CD14-positive monocyte (primary cell): Measurements from ENCODE around the gene OSTF1. TPM values are rescaled to one million over a fixed set of nuclear protein-coding genes. Genes with fewer than 3 reads are reported as not detected.

Experiments
- DNase-seq, 3 donors: peaks; one replicate each; pipeline ENCODE4 v3.0.0-alpha.2; 2011 to 2022
- H2AFZ ChIP-seq: 2 replicates; pipeline ENCODE4 v1.6.0; 2012; ENCODE audit warnings: mild to moderate bottlenecking, low read depth, low read length, inconsistent platforms; ENCODE audit not compliant: insufficient read depth, poor library complexity, severe bottlenecking
- H3K27ac ChIP-seq, 2 donors: 1 replicate in 1 of 2; 2 replicates in 1 of 2; pipeline ENCODE4 v1.5.1; 2012 to 2013; ENCODE audit warnings: low read length in 2 of 2, control low read depth in 1 of 2, inconsistent platforms in 1 of 2, low read depth in 1 of 2, mild to moderate bottlenecking in 1 of 2
- H3K27me3 ChIP-seq, 2 donors: one replicate each; pipeline versions ENCODE4 v1.6.0 to v1.6.1; 2011 to 2013; ENCODE audit warnings: low read length in 2 of 2; ENCODE audit not compliant: control insufficient read depth in 2 of 2, insufficient read depth in 2 of 2
- H3K36me3 ChIP-seq, 2 donors: replicated peaks in 1 of 2; 1 replicate in 1 of 2; 2 replicates in 1 of 2; pipeline versions ENCODE4 v1.5.1 to v1.6.1; 2012 to 2013; ENCODE audit warnings: low read length in 2 of 2, control low read depth in 1 of 2, inconsistent platforms in 1 of 2, mild to moderate bottlenecking in 1 of 2; ENCODE audit not compliant: insufficient read depth in 2 of 2, control insufficient read depth in 1 of 2
- H3K4me1 ChIP-seq, 2 donors: 1 replicate in 1 of 2; 2 replicates in 1 of 2; pipeline versions ENCODE4 v1.5.1 to v1.6.1; 2012 to 2013; ENCODE audit warnings: low read length in 2 of 2, control low read depth in 1 of 2, inconsistent platforms in 1 of 2, mild to moderate bottlenecking in 1 of 2, moderate library complexity in 1 of 2; ENCODE audit not compliant: insufficient read depth in 2 of 2, control insufficient read depth in 1 of 2
- H3K4me2 ChIP-seq: replicated peaks from 2 replicates; pipeline ENCODE3; 2012; ENCODE audit warnings: low read length, moderate library complexity, mild to moderate bottlenecking; ENCODE audit not compliant: poor library complexity, severe bottlenecking; ENCODE audit errors: extremely low read depth
- H3K4me3 ChIP-seq, 3 experiments: fragments of 200-600 bp in 1 of 3; sonication (generic) in 1 of 3; replicated peaks in 1 of 3; 1 replicate in 2 of 3; 2 replicates in 1 of 3; pipeline ENCODE4 v1.5.1; 2011 to 2013; ENCODE audit warnings: low read length in 3 of 3, mild to moderate bottlenecking in 3 of 3, control low read depth in 2 of 3, low read depth in 2 of 3, inconsistent platforms in 1 of 3, moderate library complexity in 1 of 3
- H3K79me2 ChIP-seq: 2 replicates; pipeline ENCODE4 v1.6.0; 2012; ENCODE audit warnings: mild to moderate bottlenecking, control low read depth, inconsistent platforms, low read length, moderate library complexity; ENCODE audit not compliant: insufficient read depth
- H3K9ac ChIP-seq: 2 replicates; pipeline ENCODE4 v1.6.0; 2017; ENCODE audit warnings: low read length, mild to moderate bottlenecking; ENCODE audit not compliant: insufficient read depth, poor library complexity, severe bottlenecking
- H3K9me3 ChIP-seq, 2 donors: replicated peaks in 1 of 2; 1 replicate in 1 of 2; 2 replicates in 1 of 2; pipeline versions ENCODE4 v1.5.1 to v1.6.1; 2012 to 2013; ENCODE audit warnings: low read length in 2 of 2, control low read depth in 1 of 2; ENCODE audit not compliant: control insufficient read depth in 1 of 2, insufficient read depth in 1 of 2
- H4K20me1 ChIP-seq: 2 replicates; pipeline ENCODE4 v1.6.0; 2012; ENCODE audit warnings: mild to moderate bottlenecking, low read length, control low read depth, moderate library complexity; ENCODE audit not compliant: insufficient read depth
- H3K27ac Mint-ChIP-seq, 7 donors: one replicate each; pipeline ENCODE4 v1.8.0; 2020; ENCODE audit warnings: mild to moderate bottlenecking in 7 of 7, mixed read lengths in 7 of 7, moderate library complexity in 6 of 7, inconsistent platforms in 2 of 7
- H3K27me3 Mint-ChIP-seq, 3 donors: one replicate each; pipeline ENCODE4 v1.8.0; 2021 to 2022; ENCODE audit warnings: low read depth in 3 of 3, mild to moderate bottlenecking in 3 of 3, mixed read lengths in 3 of 3, moderate library complexity in 3 of 3, inconsistent platforms in 1 of 3
- H3K36me3 Mint-ChIP-seq, 2 donors: one replicate each; pipeline ENCODE4 v1.8.0; 2020; ENCODE audit warnings: mixed read lengths in 2 of 2, inconsistent platforms in 1 of 2, mild to moderate bottlenecking in 1 of 2
- H3K4me1 Mint-ChIP-seq: one replicate; pipeline ENCODE4 v1.8.0; 2020; ENCODE audit warnings: mild to moderate bottlenecking, mixed read lengths
- H3K4me3 Mint-ChIP-seq, 2 donors: one replicate each; pipeline ENCODE4 v1.8.0; 2020; ENCODE audit warnings: mild to moderate bottlenecking in 2 of 2, mixed read lengths in 2 of 2, moderate library complexity in 1 of 2
- H3K9me3 Mint-ChIP-seq, 7 donors: one replicate each; pipeline ENCODE4 v1.8.0; 2020 to 2022; ENCODE audit warnings: mixed read lengths in 7 of 7, mild to moderate bottlenecking in 6 of 7, moderate library complexity in 6 of 7, inconsistent platforms in 2 of 7
- CTCF ChIP-seq: fragments of 200-600 bp; IDR thresholded peaks from one replicate; pipeline ENCODE4 v1.8.0; 2022; ENCODE audit warnings: antibody characterized with exemption, mild to moderate bottlenecking
- WGBS: methylation state at CpG from one replicate; pipeline ENCODE4 v1.1.5; 2013; ENCODE audit warnings: missing lambda C conversion rate; ENCODE audit not compliant: insufficient coverage; 5-methylcytosine and 5-hydroxymethylcytosine counted together
- intact Hi-C, 2 donors: fragments of 100-400 bp; cut with micrococcal nuclease; formaldehyde crosslinking; loops; one replicate each; pipeline versions ENCODE4 v1.15.0 to v1.15.1; 2023
- polyA plus RNA-seq, 3 donors: library from polyadenylated mRNA; depleted of rRNA in 1 of 3; unstranded in 2 of 3; stranded (reverse) in 1 of 3; fragments of 300-500 nt in 2 of 3; fragments of >200 nt in 1 of 3; fragmentation: Illumina TruSeq in 2 of 3; gene quantifications; 1 replicate in 2 of 3; 2 replicates in 1 of 3; pipeline ENCODE4 v1.2.3, GENCODE V29; 2012 to 2021

Gene OSTF1
- polyA plus RNA-seq, 3 donors: 59.8 to 296 (median 240) TPM

GRCh38 chr9:75163764-75164163, 75.5 kb downstream of the OSTF1 start:
- H3K36me3 ChIP-seq: peaks cover 15 to 53% of the 10 kb centered on the region in 2 donors
- peak overlapping the region in 1 of 7 donors; percentile 51 for H3K27ac Mint-ChIP-seq
- intact Hi-C loops: no loop called here

GRCh38 chr9:75164573-75164972, 76.3 kb downstream of the OSTF1 start:
- Mint-ChIP-seq H3K27me3 (peaks cover 0 to 1% (median 0%) of the 10 kb centered on the region in 3 donors), H3K4me1 (peaks cover 16% of the 10 kb centered on the region), H3K36me3 (peaks cover 58 to 75% of the 10 kb centered on the region in 2 donors), H3K9me3 (peaks cover 5 to 16% (median 9%) of the 10 kb centered on the region in 7 donors), H3K4me3 (no peak overlapping the region), H3K27ac (no peak overlapping the region)
- TF ChIP-seq CTCF: no peak
- DNase-seq: no peak
- Histone ChIP-seq H3K4me1 (peaks cover 4 to 8% of the 10 kb centered on the region in 2 donors), H3K4me3 (no peak overlapping the region), H3K4me2 (no peak overlapping the region), H3K27me3 (no peaks in the 10 kb centered on the region), H2AFZ (no peak overlapping the region), H3K79me2 (no peaks in the 10 kb centered on the region), H3K36me3 (peaks cover 19 to 61% of the 10 kb centered on the region in 2 donors), H3K9ac (no peak overlapping the region), H4K20me1 (no peaks in the 10 kb centered on the region), H3K9me3 (no peaks in the 10 kb centered on the region), H3K27ac (no peak overlapping the region)
- intact Hi-C loops: no loop called here

More at GRCh38 chr9:75163764-75164163, 75.5 kb downstream of the OSTF1 start:
- no peaks in the 10 kb centered on the region for H3K79me2 ChIP-seq
- H3K4me1 ChIP-seq: peaks cover 4 to 8% of the 10 kb centered on the region in 2 donors
- no peaks in the 10 kb centered on the region for H3K9me3 ChIP-seq
- 100% methylated on average over 3 of the region's 5 CpGs for WGBS
- H3K4me3 ChIP-seq: no peak overlapping the region
- Mint-ChIP-seq H3K36me3 (peaks cover 54 to 72% of the 10 kb centered on the region in 2 donors), H3K4me3 (no peak overlapping the region), H3K9me3 (peaks cover 5 to 16% (median 9%) of the 10 kb centered on the region in 7 donors), H3K27me3 (peaks cover 0 to 1% (median 0%) of the 10 kb centered on the region in 3 donors), H3K4me1 (peaks cover 14% of the 10 kb centered on the region)
- DNase-seq: no peak
- TF ChIP-seq CTCF: no peak
- no peak overlapping the region for H3K9ac ChIP-seq
- no peak overlapping the region for H2AFZ ChIP-seq
- H3K27me3 ChIP-seq: no peaks in the 10 kb centered on the region
- no peaks in the 10 kb centered on the region for H4K20me1 ChIP-seq
- H3K4me2 ChIP-seq: no peak overlapping the region
- no peak overlapping the region for H3K27ac ChIP-seq
